H1 (cell line): Measurements from ENCODE around the gene CCDC197. TPM values are rescaled to one million over a fixed set of nuclear protein-coding genes. Genes with fewer than 3 reads are reported as not detected.

Experiments used
- CTCF ChIA-PET: fragments of 300-600 bp; sonication (Branson Sonifier 250); formaldehyde crosslinking; loops from one replicate; lab custom pipeline; 2021; ENCODE audit not compliant: partially characterized antibody; lab: Charles Lee
- POLR2A ChIA-PET: fragments of 300-600 bp; sonication (Branson Sonifier 250); formaldehyde crosslinking; loops from one replicate; lab custom pipeline; 2021; ENCODE audit warnings: inconsistent platforms; ENCODE audit not compliant: partially characterized antibody; lab: Charles Lee
- DNase-seq, 2 experiments: peaks; one replicate each; pipeline versions ENCODE4 v3.0.0 to v3.0.0-alpha.2; 2010 to 2022; ENCODE audit warnings: low spot score in 2 of 2, low read depth in 1 of 2, mixed read lengths in 1 of 2
- FAIRE-seq: peaks from 2 replicates; lab custom pipeline; 2011; peaks lifted over from hg19 to GRCh38; lab: Jason Lieb, UNC
- H2AFZ ChIP-seq: 2 replicates; pipeline ENCODE4 v1.8.1; 2012; ENCODE audit warnings: low read length, inconsistent platforms
- H2AK5ac ChIP-seq: 2 replicates; pipeline ENCODE4 v1.6.1; 2013; ENCODE audit warnings: low read depth, low read length
- H2BK120ac ChIP-seq: replicated peaks from 2 replicates; pipeline ENCODE3; 2013; ENCODE audit warnings: low read depth, low read length, inconsistent platforms
- H2BK12ac ChIP-seq: 2 replicates; pipeline ENCODE4 v1.6.1; 2013; ENCODE audit warnings: low read depth, low read length
- H2BK15ac ChIP-seq: 2 replicates; pipeline ENCODE4 v1.6.1; 2013; ENCODE audit warnings: low read length
- H2BK20ac ChIP-seq: 2 replicates; pipeline ENCODE4 v1.6.1; 2013; ENCODE audit warnings: low read length
- H2BK5ac ChIP-seq: 2 replicates; pipeline ENCODE4 v1.6.1; 2013; ENCODE audit warnings: low read depth, low read length
- H3K14ac ChIP-seq: 2 replicates; pipeline ENCODE4 v1.6.1; 2013; ENCODE audit warnings: inconsistent platforms; ENCODE audit not compliant: insufficient read length
- H3K18ac ChIP-seq: 2 replicates; pipeline ENCODE4 v1.6.1; 2013; ENCODE audit warnings: low read length; ENCODE audit errors: extremely low read depth
- H3K23ac ChIP-seq: 2 replicates; pipeline ENCODE4 v1.6.1; 2013; ENCODE audit warnings: inconsistent platforms; ENCODE audit not compliant: insufficient read length
- H3K23me2 ChIP-seq: 2 replicates; pipeline ENCODE4 v1.6.1; 2013; ENCODE audit warnings: low read depth, low read length
- H3K27ac ChIP-seq: 2 replicates; pipeline ENCODE4 v1.6.1; 2011; ENCODE audit warnings: low read depth, low read length, inconsistent platforms
- H3K27me3 ChIP-seq, 4 experiments: replicated peaks in 1 of 4; 1 replicate in 1 of 4; 2 replicates in 3 of 4; pipeline versions ENCODE4 v1.6.1 to v1.8.1; 2011 to 2013; ENCODE audit warnings: low read length in 3 of 4, mild to moderate bottlenecking in 3 of 4, inconsistent platforms in 2 of 4, mixed read lengths in 2 of 4, moderate library complexity in 1 of 4; ENCODE audit not compliant: control insufficient read depth in 3 of 4, insufficient read depth in 3 of 4; ENCODE audit errors: extremely low read depth in 1 of 4
- H3K36me3 ChIP-seq, 4 experiments: 2 replicates each; pipeline versions ENCODE4 v1.6.1 to v1.8.1; 2011 to 2013; ENCODE audit warnings: mild to moderate bottlenecking in 4 of 4, low read length in 3 of 4, moderate library complexity in 2 of 4, control low read depth in 1 of 4, inconsistent platforms in 1 of 4; ENCODE audit not compliant: insufficient read depth in 4 of 4, control insufficient read depth in 2 of 4
- H3K4ac ChIP-seq: replicated peaks from 2 replicates; pipeline ENCODE3; 2013; ENCODE audit warnings: low read length, low read depth, mixed read lengths, inconsistent platforms; ENCODE audit not compliant: insufficient read length
- H3K4me1 ChIP-seq, 4 experiments: replicated peaks in 1 of 4; 1 replicate in 1 of 4; 2 replicates in 3 of 4; pipeline versions ENCODE4 v1.6.1 to v1.8.1; 2011 to 2013; ENCODE audit warnings: low read length in 3 of 4, inconsistent platforms in 2 of 4, mixed read lengths in 1 of 4; ENCODE audit not compliant: insufficient read depth in 4 of 4, control insufficient read depth in 3 of 4
- H3K4me2 ChIP-seq, 2 experiments: 2 replicates each; pipeline versions ENCODE4 v1.6.1 to v1.8.1; 2011 to 2013; ENCODE audit warnings: low read depth in 2 of 2, low read length in 2 of 2, control low read depth in 1 of 2, inconsistent platforms in 1 of 2, mild to moderate bottlenecking in 1 of 2; ENCODE audit not compliant: insufficient read depth in 1 of 2
- H3K4me3 ChIP-seq, 4 experiments: fragments of 200-600, 300-600 bp in 1 of 4; sonication (generic), shearing (Covaris generic), sonication (Bioruptor Twin) in 1 of 4; 2 replicates each; pipeline versions ENCODE4 v1.5.1 to v1.8.1; 2011 to 2016; ENCODE audit warnings: low read length in 4 of 4, low read depth in 3 of 4, control low read depth in 2 of 4, inconsistent platforms in 2 of 4, mild to moderate bottlenecking in 2 of 4, mixed read lengths in 1 of 4, moderate library complexity in 1 of 4; ENCODE audit not compliant: insufficient read depth in 2 of 4; ENCODE audit errors: extremely low read depth in 1 of 4
- H3K56ac ChIP-seq: replicated peaks from 2 replicates; pipeline ENCODE3; 2013; ENCODE audit warnings: low read depth, mild to moderate bottlenecking, mixed read lengths, low read length, inconsistent platforms; ENCODE audit not compliant: insufficient read length
- H3K79me1 ChIP-seq: 2 replicates; pipeline ENCODE4 v1.6.1; 2013; ENCODE audit warnings: low read depth, low read length, control low read depth
- H3K79me2 ChIP-seq, 2 experiments: 2 replicates each; pipeline versions ENCODE4 v1.6.1 to v1.8.1; 2012 to 2013; ENCODE audit warnings: low read length in 2 of 2, mild to moderate bottlenecking in 2 of 2, inconsistent platforms in 1 of 2; ENCODE audit not compliant: insufficient read depth in 2 of 2, control insufficient read depth in 1 of 2
- H3K9ac ChIP-seq, 4 experiments: replicated peaks in 1 of 4; 1 replicate in 1 of 4; 2 replicates in 3 of 4; pipeline versions ENCODE4 v1.6.1 to v1.8.1; 2011 to 2013; ENCODE audit warnings: low read depth in 3 of 4, low read length in 3 of 4, control low read depth in 2 of 4, mild to moderate bottlenecking in 2 of 4, moderate library complexity in 2 of 4, inconsistent platforms in 1 of 4; ENCODE audit errors: extremely low read depth in 1 of 4
- H3K9me3 ChIP-seq, 2 experiments: 2 replicates each; pipeline versions ENCODE4 v1.6.1 to v1.8.1; 2012 to 2013; ENCODE audit warnings: mild to moderate bottlenecking in 2 of 2, moderate library complexity in 2 of 2, control low read depth in 1 of 2, inconsistent platforms in 1 of 2, low read depth in 1 of 2, low read length in 1 of 2, mixed read lengths in 1 of 2; ENCODE audit not compliant: insufficient read depth in 2 of 2
- H4K20me1 ChIP-seq, 2 experiments: replicated peaks in 1 of 2; 2 replicates each; pipeline versions ENCODE3 to v1.8.1; 2011 to 2013; ENCODE audit warnings: inconsistent platforms in 2 of 2, low read length in 2 of 2, mild to moderate bottlenecking in 1 of 2; ENCODE audit not compliant: insufficient read depth in 2 of 2, control insufficient read depth in 1 of 2
- H4K5ac ChIP-seq: 2 replicates; pipeline ENCODE4 v1.6.1; 2013; ENCODE audit warnings: low read length, low read depth, mixed read lengths, inconsistent platforms; ENCODE audit not compliant: insufficient read length
- H4K8ac ChIP-seq: 2 replicates; pipeline ENCODE4 v1.8.0; 2013; ENCODE audit warnings: mild to moderate bottlenecking, moderate library complexity, low read length, inconsistent platforms; ENCODE audit not compliant: insufficient read depth; ENCODE audit errors: extremely low read depth
- H4K91ac ChIP-seq: replicated peaks from 2 replicates; pipeline ENCODE3; 2013; ENCODE audit warnings: low read length, mixed read lengths, inconsistent platforms; ENCODE audit not compliant: insufficient read length
- CHD1 ChIP-seq: IDR thresholded peaks from 2 replicates; pipeline ENCODE4 v1.6.1; 2012; ENCODE audit warnings: low read depth, low read length, improper control_type of control experiment
- CTCF ChIP-seq, 3 experiments: IDR thresholded peaks; 1 replicate in 2 of 3; 2 replicates in 1 of 3; pipeline versions ENCODE4 v1.5.1 to v1.6.1; 2011; ENCODE audit warnings: low read length in 3 of 3, mild to moderate bottlenecking in 3 of 3, inconsistent platforms in 2 of 3, low read depth in 1 of 3, moderate library complexity in 1 of 3; ENCODE audit not compliant: insufficient read depth in 1 of 3; ENCODE audit errors: control extremely low read depth in 1 of 3
- HDAC6 ChIP-seq: IDR thresholded peaks from one replicate; pipeline ENCODE4 v1.7.1; 2012; ENCODE audit warnings: low read depth, mild to moderate bottlenecking, inconsistent platforms, low read length, moderate library complexity
- PHF8 ChIP-seq: fragments of 200-600 bp; sonication (generic); conservative IDR thresholded peaks from 2 replicates; pipeline ENCODE4 v1.7.1; 2012; ENCODE audit warnings: low read depth, mild to moderate bottlenecking, inconsistent platforms, low read length, moderate library complexity
- SIN3A ChIP-seq, 2 experiments: IDR thresholded peaks in 1 of 2; conservative IDR thresholded peaks in 1 of 2; 2 replicates each; pipeline ENCODE4 v1.6.1; 2011 to 2012; ENCODE audit warnings: low read length in 2 of 2, improper control_type of control experiment in 1 of 2, low read depth in 1 of 2, mild to moderate bottlenecking in 1 of 2
- SRF ChIP-seq: IDR thresholded peaks from 2 replicates; pipeline ENCODE4 v1.6.1; 2011; ENCODE audit warnings: mild to moderate bottlenecking, low read depth, low read length, moderate library complexity
- TCF12 ChIP-seq: IDR thresholded peaks from 2 replicates; pipeline ENCODE4 v1.6.1; 2011; ENCODE audit warnings: low read depth, mild to moderate bottlenecking, low read length
- WGBS, 2 experiments: shearing (Covaris generic) in 1 of 2; methylation state at CpG; one replicate each; pipeline versions ENCODE4 v1.1.6 to v1.1.7; 2013 to 2015; ENCODE audit warnings: low lambda C conversion rate in 2 of 2, mixed read lengths in 2 of 2, inconsistent platforms in 1 of 2, low coverage in 1 of 2, missing lambda C conversion rate in 1 of 2; ENCODE audit not compliant: insufficient replicate concordance in 2 of 2, insufficient coverage in 1 of 2, insufficient read length in 1 of 2; ENCODE audit errors: extremely low coverage in 1 of 2, missing lambda C conversion rate in 1 of 2; 5-methylcytosine and 5-hydroxymethylcytosine counted together
- polyA plus RNA-seq, 7 experiments: library from polyadenylated mRNA; depleted of rRNA in 3 of 7; stranded (reverse) in 5 of 7; unstranded in 2 of 7; fragments of >200 nt in 5 of 7; fragments of 200-250 nt in 2 of 7; gene quantifications; 1 replicate in 5 of 7; 2 replicates in 1 of 7; 4 replicates in 1 of 7; pipeline versions ENCODE4 v1.2.1 to v1.2.3, GENCODE V29; 2011 to 2013; ENCODE audit warnings: missing spikeins in 2 of 7, mixed read lengths in 2 of 7
- total RNA-seq: library from RNA; stranded (reverse); fragmentation: NEBNext Ultra II Directional; extraction: Animal tissue kit (Norgen Biotek cat#: 25700); gene quantifications from 2 replicates; pipeline ENCODE4 v1.2.1, GENCODE V29; 2021
- TF ChIP-seq, protein P1 (sequence below): IDR thresholded peaks from 2 replicates; pipeline ENCODE4 v1.6.1; 2012; ENCODE audit warnings: low read length, inconsistent platforms

The CCDC197 gene
- total and polyA plus RNA-seq, 2 of the 8 experiments (the other 6 are each of a cell fraction or from before 2014, with no cell fraction given): not detected

- H3K36me3 ChIP-seq: no peaks in the 10 kb centered on the region
- no peaks in the 10 kb centered on the region for H3K79me1 ChIP-seq
- peaks cover 0 to 9% (median 5%) of the 10 kb centered on the region in 4 experiments; a peak in 5 of 7 replicates for H3K4me1 ChIP-seq
- no peak overlapping the region for H3K18ac ChIP-seq
- no peak overlapping the region for H3K14ac ChIP-seq
- CTCF ChIA-PET: interaction anchor here (0.6 to 8.0 kb wide), 10 partner anchors 10 to 373 kb away, joined by 3 to 37 read pairs (median 4); no protein-coding TSS in a partner anchor
- WGBS, 2 experiments: 78% methylated on average over 3 of the region's 3 CpGs; no CpG with 5 or more reads in 1 of the 2 experiments
- H3K9ac ChIP-seq: no peak overlapping the region
- H2BK15ac ChIP-seq: no peak overlapping the region
- H2AFZ ChIP-seq: no peak overlapping the region
- H4K91ac ChIP-seq: no peak overlapping the region
- no peak overlapping the region for H3K4ac ChIP-seq
- no peak overlapping the region; the same call in 1 of the 2 replicates for H2BK12ac ChIP-seq
- H4K8ac ChIP-seq: no peak overlapping the region
- no peak overlapping the region for H3K23ac ChIP-seq
- no peak overlapping the region for H3K4me3 ChIP-seq
- DNase-seq (no peak), FAIRE-seq (no peak)
- no peaks in the 10 kb centered on the region for H3K79me2 ChIP-seq
- no peak overlapping the region for H2BK20ac ChIP-seq
- H3K9me3 ChIP-seq: no peaks in the 10 kb centered on the region
- no peaks in the 10 kb centered on the region for H4K20me1 ChIP-seq
- H3K23me2 ChIP-seq: peaks cover 3% of the 10 kb centered on the region; the same call in 1 of the 2 replicates
- H2AK5ac ChIP-seq: no peak overlapping the region
- H3K56ac ChIP-seq: no peak overlapping the region
- POLR2A ChIA-PET: interaction anchor here (1.4 kb wide), 1 partner anchor 19 kb away, joined by 3 read pairs; no protein-coding TSS in a partner anchor
- H3K27me3 ChIP-seq: peaks cover 0 to 1% (median 0%) of the 10 kb centered on the region in 4 experiments; a peak in 1 of 7 replicates
- H3K4me2 ChIP-seq: no peak overlapping the region
- no peak overlapping the region for H3K27ac ChIP-seq
- H2BK5ac ChIP-seq: no peak overlapping the region
- no peak overlapping the region for H4K5ac ChIP-seq
- H2BK120ac ChIP-seq: no peak overlapping the region
- TF ChIP-seq CHD1 (no peak), HDAC6 (no peak), PHF8 (no peak), SRF (no peak), CTCF (IDR thresholded peaks at IDR 0.05; ENCODE audit: control extremely low read depth in 1 of 3, insufficient read depth in 1 of 3, low read depth in 1 of 3, low read length in 3 of 3) (no peak), SIN3A (conservative IDR thresholded peaks at IDR 0.05 in 1 of 2, IDR thresholded peaks at IDR 0.05 in 1 of 2; ENCODE audit: low read depth in 1 of 2, low read length in 2 of 2) (no peak), TCF12 (no peak)
- TF ChIP-seq, protein P1, sequence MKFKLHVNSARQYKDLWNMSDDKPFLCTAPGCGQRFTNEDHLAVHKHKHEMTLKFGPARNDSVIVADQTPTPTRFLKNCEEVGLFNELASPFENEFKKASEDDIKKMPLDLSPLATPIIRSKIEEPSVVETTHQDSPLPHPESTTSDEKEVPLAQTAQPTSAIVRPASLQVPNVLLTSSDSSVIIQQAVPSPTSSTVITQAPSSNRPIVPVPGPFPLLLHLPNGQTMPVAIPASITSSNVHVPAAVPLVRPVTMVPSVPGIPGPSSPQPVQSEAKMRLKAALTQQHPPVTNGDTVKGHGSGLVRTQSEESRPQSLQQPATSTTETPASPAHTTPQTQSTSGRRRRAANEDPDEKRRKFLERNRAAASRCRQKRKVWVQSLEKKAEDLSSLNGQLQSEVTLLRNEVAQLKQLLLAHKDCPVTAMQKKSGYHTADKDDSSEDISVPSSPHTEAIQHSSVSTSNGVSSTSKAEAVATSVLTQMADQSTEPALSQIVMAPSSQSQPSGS: no peak
Observed at GRCh38 chr14:93960774-93961438, 36.2 kb upstream of the CCDC197 start.
